GM23338 (cell line): ENCODE results near the gene MAPKBP1. TPM values are rescaled to one million over a fixed set of nuclear protein-coding genes. Genes with fewer than 3 reads are reported as not detected.

Experiments used
- ATAC-seq: fragments of 200-7000 bp; cut with Tn5 transposase; 3 replicates; pipeline ENCODE4 v1.9.1; 2020
- DNase-seq: peaks from one replicate; pipeline ENCODE4 v3.0.0-alpha.2; 2015; ENCODE audit warnings: low spot score
- H2AFZ ChIP-seq: fragments of 200-600 bp; sonication (generic); 2 replicates; pipeline ENCODE4 v1.8.0; 2016; ENCODE audit warnings: antibody characterized with exemption, mild to moderate bottlenecking, moderate library complexity
- H3F3A ChIP-seq: fragments of 200-600 bp; sonication (generic); replicated peaks from 2 replicates; pipeline ENCODE4 v1.8.0; 2017; ENCODE audit warnings: antibody characterized with exemption, mixed run types, low read depth
- H3K27ac ChIP-seq: fragments of 200-600 bp; sonication (generic); 2 replicates; pipeline ENCODE4 v1.6.1; 2016; ENCODE audit warnings: low read depth
- H3K27me3 ChIP-seq: fragments of 200-600 bp; sonication (generic); 2 replicates; pipeline ENCODE4 v1.8.0; 2016; ENCODE audit warnings: mild to moderate bottlenecking, mixed run types, moderate library complexity; ENCODE audit not compliant: insufficient read depth
- H3K36me3 ChIP-seq: fragments of 200-600 bp; sonication (generic); 2 replicates; pipeline ENCODE4 v1.8.0; 2016; ENCODE audit warnings: mild to moderate bottlenecking; ENCODE audit not compliant: insufficient read depth
- H3K4me1 ChIP-seq: fragments of 200-600 bp; sonication (generic); 2 replicates; pipeline ENCODE4 v1.8.0; 2016; ENCODE audit warnings: mild to moderate bottlenecking, moderate library complexity; ENCODE audit not compliant: insufficient read depth
- H3K4me2 ChIP-seq: fragments of 200-600 bp; sonication (generic); 2 replicates; pipeline ENCODE4 v1.7.1; 2017; ENCODE audit warnings: mixed run types
- H3K4me3 ChIP-seq: fragments of 200-600 bp; sonication (generic); 2 replicates; pipeline ENCODE4 v1.6.1; 2016; ENCODE audit warnings: mixed run types
- H3K79me2 ChIP-seq: fragments of 200-600 bp; sonication (generic); replicated peaks from 2 replicates; pipeline ENCODE4 v1.8.0; 2017; ENCODE audit warnings: mild to moderate bottlenecking; ENCODE audit not compliant: insufficient read depth
- H3K9me2 ChIP-seq: fragments of 200-600 bp; sonication (generic); 2 replicates; pipeline ENCODE4 v1.8.0; 2017; ENCODE audit not compliant: insufficient read depth
- H4K20me1 ChIP-seq: fragments of 200-600 bp; sonication (generic); replicated peaks from 2 replicates; pipeline ENCODE4 v1.8.0; 2017; ENCODE audit warnings: mild to moderate bottlenecking; ENCODE audit not compliant: insufficient read depth
- H3K27ac Mint-ChIP-seq: 2 replicates; pipeline ENCODE4 v1.8.0; 2020; ENCODE audit warnings: inconsistent platforms, mild to moderate bottlenecking, moderate library complexity, mixed read lengths
- H3K27me3 Mint-ChIP-seq: 3 replicates; pipeline ENCODE4 v1.8.0; 2022; ENCODE audit warnings: low read depth, mild to moderate bottlenecking, moderate library complexity, mixed read lengths, inconsistent platforms; ENCODE audit not compliant: insufficient read depth, poor library complexity
- H3K36me3 Mint-ChIP-seq: 3 replicates; pipeline ENCODE4 v1.8.0; 2021; ENCODE audit warnings: low read depth, mild to moderate bottlenecking, inconsistent platforms, moderate library complexity, mixed read lengths
- H3K4me1 Mint-ChIP-seq: 3 replicates; pipeline ENCODE4 v1.8.0; 2020; ENCODE audit warnings: mild to moderate bottlenecking, inconsistent platforms, mixed read lengths
- H3K4me3 Mint-ChIP-seq: 3 replicates; pipeline ENCODE4 v1.8.0; 2021; ENCODE audit warnings: moderate library complexity, mild to moderate bottlenecking, inconsistent platforms, mixed read lengths
- H3K9me3 Mint-ChIP-seq: 3 replicates; pipeline ENCODE4 v1.8.0; 2020; ENCODE audit warnings: moderate library complexity, mild to moderate bottlenecking, inconsistent platforms, mixed read lengths
- CREB1 ChIP-seq: fragments of 250-450 bp; sonication (Bioruptor Pico); IDR thresholded peaks from 2 replicates; pipeline ENCODE4 v1.5.0; 2020; ENCODE audit warnings: low read depth, mild to moderate bottlenecking, moderate library complexity
- ETS1 ChIP-seq: IDR thresholded peaks from 2 replicates; pipeline ENCODE4 v1.6.1; 2016; ENCODE audit warnings: antibody characterized with exemption
- EZH2 ChIP-seq: fragments of 200-600 bp; sonication (generic); IDR thresholded peaks from one replicate; pipeline ENCODE4 v1.8.0; 2017; ENCODE audit warnings: antibody characterized with exemption, mild to moderate bottlenecking, low read depth; ENCODE audit not compliant: unreplicated experiment
- EZH2phosphoT487 ChIP-seq: fragments of 200-600 bp; sonication (generic); IDR thresholded peaks from one replicate; pipeline ENCODE4 v1.8.1; 2018; ENCODE audit warnings: antibody characterized with exemption; ENCODE audit not compliant: unreplicated experiment
- NANOG ChIP-seq: IDR thresholded peaks from 2 replicates; pipeline ENCODE4 v1.6.1; 2016; ENCODE audit warnings: antibody characterized with exemption, borderline replicate concordance
- POLR2AphosphoS5 ChIP-seq: IDR thresholded peaks from 2 replicates; pipeline ENCODE4 v1.6.1; 2016; ENCODE audit warnings: antibody characterized with exemption, low read depth
- STAT1 ChIP-seq: IDR thresholded peaks from one replicate; pipeline ENCODE4 v1.6.1; 2016; ENCODE audit warnings: antibody characterized with exemption; ENCODE audit not compliant: unreplicated experiment
- ZNF114 ChIP-seq: fragments of 250-450 bp; sonication (Bioruptor Pico); IDR thresholded peaks from 2 replicates; pipeline ENCODE4 v1.5.0; 2020; ENCODE audit warnings: mild to moderate bottlenecking, moderate library complexity
- ZNF462 ChIP-seq: fragments of 250-450 bp; sonication (Bioruptor Pico); IDR thresholded peaks from 2 replicates; pipeline ENCODE4 v1.5.0; 2020; ENCODE audit warnings: mild to moderate bottlenecking, moderate library complexity
- polyA plus RNA-seq: library from polyadenylated mRNA; unstranded; fragments of >200 nt; fragmentation: Nextera tagmentation; extraction: Ambion mirVana; gene quantifications from 2 replicates; pipeline ENCODE4 v1.2.1, GENCODE V29; 2016
- total RNA-seq: library from RNA; depleted of rRNA; stranded (reverse); fragments of >200 nt; shearing (Covaris generic); gene quantifications from 2 replicates; pipeline ENCODE4 v1.2.3, GENCODE V29; 2014

The MAPKBP1 gene
- total and polyA plus RNA-seq, 2 experiments from 2014 or later: 1.9 to 8.9 TPM

- TF ChIP-seq CREB1 (CRISPR knock-in tag): no peak
- no peak for TF ChIP-seq EZH2phosphoT487
- TF ChIP-seq EZH2: no peak
- TF ChIP-seq POLR2AphosphoS5: no peak
- no peak for TF ChIP-seq ZNF114
- TF ChIP-seq NANOG: no peak
- TF ChIP-seq STAT1: no peak
- TF ChIP-seq ZNF462 (CRISPR knock-in tag): no peak
These were observed 96.4 kb downstream of the MAPKBP1 start (continued) for GRCh38 chr15:41870689-41871081.

- Histone ChIP-seq H3K36me3 (no peaks in the 10 kb centered on the region), H3K4me2 (no peak overlapping the region), H3K9me2 (no peaks in the 10 kb centered on the region), H3K27me3 (no peaks in the 10 kb centered on the region), H3K79me2 (no peaks in the 10 kb centered on the region), H3K27ac (no peak overlapping the region), H3F3A (no peaks in the 10 kb centered on the region), H4K20me1 (no peaks in the 10 kb centered on the region), H3K4me1 (no peaks in the 10 kb centered on the region), H3K4me3 (no peak overlapping the region), H2AFZ (no peak overlapping the region)
- DNase-seq (no peak), ATAC-seq (no peak)
- Mint-ChIP-seq H3K27me3 (peaks cover 20% of the 10 kb centered on the region), H3K4me3 (no peak overlapping the region), H3K36me3 (no peaks in the 10 kb centered on the region; the same call in 2 of the 3 replicates), H3K9me3 (no peaks in the 10 kb centered on the region), H3K4me1 (no peaks in the 10 kb centered on the region; the same call in 2 of the 3 replicates), H3K27ac (no peak overlapping the region)
- TF ChIP-seq ZNF114: no peak
- TF ChIP-seq ETS1: no peak
- TF ChIP-seq ZNF462 (CRISPR knock-in tag): no peak
These were observed 97.1 kb downstream of the MAPKBP1 start for GRCh38 chr15:41871175-41871905.
